ENCODE results near the gene ABTB1. TPM values are rescaled to one million over a fixed set of nuclear protein-coding genes. Genes with fewer than 3 reads are reported as not detected.

Gene ABTB1
- total and polyA plus RNA-seq, 9 of the 15 experiments (the other 6 are each of a cell fraction or from before 2014, with no cell fraction given) = 0.04 to 2.3 (median 0.55) TPM; not detected in 1

- intact Hi-C loops (cut with micrococcal nuclease) (no loop called here), in situ Hi-C loops (cut with MboI) (no loop called here)
- no peak for TF ChIP-seq DEAF1 (CRISPR knock-in tag; IDR thresholded peaks at IDR 0.05)
- no peak for TF ChIP-seq POLR2H (tag; IDR thresholded peaks at IDR 0.05; ENCODE audit: low read depth)
- no peak for TF ChIP-seq NKRF (IDR thresholded peaks at IDR 0.05; ENCODE audit: borderline replicate concordance)
- no peak for TF ChIP-seq MCM5 (IDR thresholded peaks at IDR 0.05; ENCODE audit: low read depth)
- no peak for TF ChIP-seq ARHGAP35 (IDR thresholded peaks at IDR 0.05; ENCODE audit: partially characterized antibody)
- no peak for TF ChIP-seq ZNF134 (CRISPR knock-in tag; conservative IDR thresholded peaks at IDR 0.05)
- TF ChIP-seq CREB3L1 (IDR thresholded peaks at IDR 0.05; ENCODE audit: borderline replicate concordance, low read depth) = no peak
- no peak for TF ChIP-seq ARID1B (IDR thresholded peaks at IDR 0.05)
- TF ChIP-seq MAZ (CRISPR knock-in tag; conservative IDR thresholded peaks at IDR 0.05 in 1 of 2, IDR thresholded peaks at IDR 0.05 in 1 of 2) = no peak
- TF ChIP-seq BRF2 (IDR thresholded peaks at IDR 0.05; ENCODE audit: borderline replicate concordance, insufficient read depth, insufficient read length) = no peak
- TF ChIP-seq FOXK2 (conservative IDR thresholded peaks at IDR 0.05 in 1 of 2, IDR thresholded peaks at IDR 0.05 in 1 of 2; ENCODE audit: low read depth in 2 of 2) = no peak
- Histone ChIP-seq H3K4me2 (ENCODE audit: insufficient read depth, low read length) (no peak overlapping the region), H3K36me3 (ENCODE audit: control insufficient read depth, insufficient read depth, low read length) (no peaks in the 10 kb centered on the region), H3K4me1 (replicated peaks in 1 of 2; ENCODE audit: control insufficient read depth in 2 of 2, insufficient read depth in 2 of 2, low read length in 2 of 2) (no peaks in the 10 kb centered on the region), H3K9ac (ENCODE audit: insufficient read depth in 1 of 2, low read depth in 2 of 2, low read length in 2 of 2) (no peak overlapping the region), H3K4me3 (no peak overlapping the region), H3K79me2 (ENCODE audit: control insufficient read depth, insufficient read depth, low read length) (no peaks in the 10 kb centered on the region), H3K27ac (ENCODE audit: extremely low read depth, low read depth, low read length) (no peak overlapping the region), H3K9me3 (replicated peaks; ENCODE audit: control insufficient read depth, insufficient read depth, low read depth, low read length) (no peaks in the 10 kb centered on the region), H3K27me3 (ENCODE audit: control insufficient read depth in 2 of 2, insufficient read depth in 2 of 2, low read length in 2 of 2) (peaks cover 27 to 65% of the 10 kb centered on the region in 2 experiments), H3K9me1 (ENCODE audit: control insufficient read depth, insufficient read depth, low read length) (no peaks in the 10 kb centered on the region), H2AFZ (ENCODE audit: low read depth, low read length) (no peak overlapping the region), H4K20me1 (replicated peaks; ENCODE audit: control insufficient read depth, insufficient read depth, low read length) (no peaks in the 10 kb centered on the region)
- no TSS peak for BruUV-seq (replicated peaks)
- ChIA-PET POLR2A (no interaction called here), CTCF (ENCODE audit: low intra/inter-chr PET ratio) (no interaction called here)
- 1% methylated on average over 8 of the region's 8 CpGs for WGBS (ENCODE audit: insufficient coverage, low coverage, missing lambda C conversion rate)
- FAIRE-seq (no peak), DNase-seq (ENCODE audit: extremely low read depth in 1 of 4, low spot score in 3 of 4) (no peak), ATAC-seq (no peak)
These were observed 46.6 kb downstream of the ABTB1 start for GRCh38 chr3:127719369-127719768.

Measured in K562 (cell line).